ENCODE results near the gene PEF1.

The PEF1 gene

DNA sequence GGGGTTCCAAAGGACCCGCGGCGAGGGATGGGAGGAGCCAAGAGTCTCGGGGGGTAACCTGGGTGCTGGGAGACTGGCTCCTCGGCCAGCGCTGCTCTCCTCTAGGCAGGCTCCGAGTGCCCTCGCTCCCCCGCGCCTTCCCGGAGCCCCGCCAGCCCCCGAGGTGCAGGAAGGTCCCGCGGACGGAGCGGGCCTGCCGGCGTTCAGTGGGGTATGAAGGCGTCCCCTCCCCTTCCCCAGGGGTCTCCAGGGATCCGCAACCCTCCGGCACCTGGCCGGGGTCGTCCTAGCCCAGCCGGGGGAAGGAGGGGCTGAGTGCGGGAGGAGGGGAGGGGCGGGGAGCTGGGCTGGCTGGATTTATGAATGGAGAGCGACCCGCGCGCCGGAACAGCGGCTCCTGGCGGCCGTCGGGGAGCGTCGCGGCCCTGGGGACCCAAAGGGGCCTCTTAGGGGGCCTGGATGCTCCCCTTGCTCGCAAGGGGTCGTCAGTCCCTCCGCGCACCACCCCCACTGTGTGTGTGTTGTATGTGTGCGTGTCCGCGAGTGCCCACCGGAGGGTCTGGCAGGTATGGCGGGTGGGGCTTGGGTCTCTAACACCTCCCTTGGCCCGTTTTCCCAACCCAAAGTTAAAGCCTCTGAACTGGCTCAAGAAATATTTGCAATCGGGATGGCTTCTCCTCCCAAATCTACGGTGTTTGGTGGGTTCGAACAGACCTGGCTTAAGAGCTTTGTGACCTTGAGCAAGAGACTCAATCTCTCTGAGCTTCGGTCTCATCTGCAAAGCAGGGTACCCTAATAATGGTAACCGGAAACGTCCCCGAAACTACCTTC lies 26.5 kb downstream of the PEF1 start:
- ATAC-seq = peak; percentile 89
- no peak for TF ChIP-seq TOX (CRISPR knock-in tag; IDR thresholded peaks at IDR 0.05; ENCODE audit: borderline replicate concordance)
- TF ChIP-seq PATZ1 (CRISPR knock-in tag; IDR thresholded peaks at IDR 0.05; ENCODE audit: borderline replicate concordance) = no peak
- no peak for TF ChIP-seq CSDC2 (CRISPR knock-in tag; IDR thresholded peaks at IDR 0.05)
- no peak for TF ChIP-seq GLIS3 (CRISPR knock-in tag; IDR thresholded peaks at IDR 0.05)
- TF ChIP-seq CSRNP3 (CRISPR knock-in tag; IDR thresholded peaks at IDR 0.05) = no peak

GRCh38 chr1:31617218-31617915 lies 27.3 kb downstream of the PEF1 start, which contains the start of gene HCRTR1:
Gene HCRTR1, plus strand, starts transcription at chr1:31617689. Its CDS starts 1,504 bp downstream, at chr1:31619193.
- ATAC-seq = peak; percentile 34
- TF ChIP-seq ZNF8 (CRISPR knock-in tag; IDR thresholded peaks at IDR 0.05) = no peak
- TF ChIP-seq ZC3H10 (CRISPR knock-in tag; IDR thresholded peaks at IDR 0.05) = no peak
- TF ChIP-seq TCF4 (CRISPR knock-in tag; IDR thresholded peaks at IDR 0.05; ENCODE audit: borderline replicate concordance) = no peak
- no peak for TF ChIP-seq ZNF70 (CRISPR knock-in tag; IDR thresholded peaks at IDR 0.05)
- no peak for TF ChIP-seq ZFP30 (CRISPR knock-in tag; IDR thresholded peaks at IDR 0.05)
- TF ChIP-seq CSDC2 (CRISPR knock-in tag; IDR thresholded peaks at IDR 0.05) = no peak
- no peak for TF ChIP-seq TOX (CRISPR knock-in tag; IDR thresholded peaks at IDR 0.05; ENCODE audit: borderline replicate concordance)
- no peak for TF ChIP-seq ZNF565 (CRISPR knock-in tag; conservative IDR thresholded peaks at IDR 0.05; ENCODE audit: low read depth)
- no peak for TF ChIP-seq OSR1 (CRISPR knock-in tag; IDR thresholded peaks at IDR 0.05)
- TF ChIP-seq POU6F1 (CRISPR knock-in tag; IDR thresholded peaks at IDR 0.05; ENCODE audit: borderline replicate concordance, low read depth) = no peak
- no peak for TF ChIP-seq PATZ1 (CRISPR knock-in tag; IDR thresholded peaks at IDR 0.05; ENCODE audit: borderline replicate concordance)

GRCh38 chr1:31615939-31616338 lies 28.7 kb downstream of the PEF1 start:
- TF ChIP-seq ZFP3 (CRISPR knock-in tag; IDR thresholded peaks at IDR 0.05) (no peak), ZC3H10 (CRISPR knock-in tag; IDR thresholded peaks at IDR 0.05) (no peak), ZNF565 (CRISPR knock-in tag; conservative IDR thresholded peaks at IDR 0.05; ENCODE audit: low read depth) (no peak), PATZ1 (CRISPR knock-in tag; IDR thresholded peaks at IDR 0.05; ENCODE audit: borderline replicate concordance) (no peak), ZNF8 (CRISPR knock-in tag; IDR thresholded peaks at IDR 0.05) (no peak), CSDC2 (CRISPR knock-in tag; IDR thresholded peaks at IDR 0.05) (no peak), TSHZ2 (CRISPR knock-in tag; IDR thresholded peaks at IDR 0.05) (no peak), ZFP30 (CRISPR knock-in tag; IDR thresholded peaks at IDR 0.05) (no peak), SNAI2 (CRISPR knock-in tag; IDR thresholded peaks at IDR 0.05) (no peak), PPARA (CRISPR knock-in tag; IDR thresholded peaks at IDR 0.05; ENCODE audit: borderline replicate concordance) (no peak), TCF4 (CRISPR knock-in tag; IDR thresholded peaks at IDR 0.05; ENCODE audit: borderline replicate concordance) (no peak), ISL1 (CRISPR knock-in tag; IDR thresholded peaks at IDR 0.05) (no peak), CREB5 (CRISPR knock-in tag; IDR thresholded peaks at IDR 0.05; ENCODE audit: low read depth) (no peak), OSR1 (CRISPR knock-in tag; IDR thresholded peaks at IDR 0.05) (no peak)
- no peak for ATAC-seq

All from SK-N-SH treated with all-trans-retinoic acid at 6 μM for 48 hours (cell line).